ENCODE measurements around the gene KRT7.

The KRT7 gene

GRCh38 chr12:52222692-52223091 is 10.4 kb upstream of the KRT7 start:
- no peaks in the 10 kb centered on the region for H3K9me3 ChIP-seq (ENCODE audit: insufficient read depth, low read depth, low read length)
- H3K4me1 ChIP-seq (ENCODE audit: insufficient read depth, low read length, poor library complexity, severe bottlenecking), result no peaks in the 10 kb centered on the region
- H3K9ac ChIP-seq (ENCODE audit: low read depth, low read length, poor library complexity, severe bottlenecking), result no peak overlapping the region
- peaks cover 5% of the 10 kb centered on the region for H3K27me3 ChIP-seq (ENCODE audit: insufficient read depth, low read length, poor library complexity, severe bottlenecking)
- no peak overlapping the region for H3K4me2 ChIP-seq (ENCODE audit: low read depth, low read length, poor library complexity, severe bottlenecking)
- no peaks in the 10 kb centered on the region for H3K9me2 ChIP-seq (replicated peaks; ENCODE audit: low read depth, low read length)
- H3K36me3 ChIP-seq (ENCODE audit: insufficient read depth, low read length), result no peaks in the 10 kb centered on the region
- H4K20me1 ChIP-seq (ENCODE audit: insufficient read depth, low read length, poor library complexity, severe bottlenecking), result no peaks in the 10 kb centered on the region
- no peaks in the 10 kb centered on the region for H3F3A ChIP-seq (ENCODE audit: low read depth)
- H3K4me3 ChIP-seq (ENCODE audit: low read length, poor library complexity, severe bottlenecking), result no peak overlapping the region
- TF ChIP-seq, protein P1, sequence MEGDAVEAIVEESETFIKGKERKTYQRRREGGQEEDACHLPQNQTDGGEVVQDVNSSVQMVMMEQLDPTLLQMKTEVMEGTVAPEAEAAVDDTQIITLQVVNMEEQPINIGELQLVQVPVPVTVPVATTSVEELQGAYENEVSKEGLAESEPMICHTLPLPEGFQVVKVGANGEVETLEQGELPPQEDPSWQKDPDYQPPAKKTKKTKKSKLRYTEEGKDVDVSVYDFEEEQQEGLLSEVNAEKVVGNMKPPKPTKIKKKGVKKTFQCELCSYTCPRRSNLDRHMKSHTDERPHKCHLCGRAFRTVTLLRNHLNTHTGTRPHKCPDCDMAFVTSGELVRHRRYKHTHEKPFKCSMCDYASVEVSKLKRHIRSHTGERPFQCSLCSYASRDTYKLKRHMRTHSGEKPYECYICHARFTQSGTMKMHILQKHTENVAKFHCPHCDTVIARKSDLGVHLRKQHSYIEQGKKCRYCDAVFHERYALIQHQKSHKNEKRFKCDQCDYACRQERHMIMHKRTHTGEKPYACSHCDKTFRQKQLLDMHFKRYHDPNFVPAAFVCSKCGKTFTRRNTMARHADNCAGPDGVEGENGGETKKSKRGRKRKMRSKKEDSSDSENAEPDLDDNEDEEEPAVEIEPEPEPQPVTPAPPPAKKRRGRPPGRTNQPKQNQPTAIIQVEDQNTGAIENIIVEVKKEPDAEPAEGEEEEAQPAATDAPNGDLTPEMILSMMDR (conservative IDR thresholded peaks at IDR 0.05; ENCODE audit: low read length), result no peak
- no peak for TF ChIP-seq EZH2phosphoT487 (IDR thresholded peaks at IDR 0.05; ENCODE audit: borderline replicate concordance)
- H2AFZ ChIP-seq (ENCODE audit: low read length), result no peak overlapping the region
- no peaks in the 10 kb centered on the region for H3K79me2 ChIP-seq (ENCODE audit: insufficient read depth, low read length)

GRCh38 chr12:52223406-52224039 is 9.5 kb upstream of the KRT7 start:
- H2AFZ ChIP-seq (ENCODE audit: low read length), result no peak overlapping the region
- H4K20me1 ChIP-seq (ENCODE audit: insufficient read depth, low read length, poor library complexity, severe bottlenecking), result no peaks in the 10 kb centered on the region
- TF ChIP-seq, protein P1 (conservative IDR thresholded peaks at IDR 0.05; ENCODE audit: low read length), result no peak
- TF ChIP-seq EZH2phosphoT487 (IDR thresholded peaks at IDR 0.05; ENCODE audit: borderline replicate concordance), result no peak
- H3K27me3 ChIP-seq (ENCODE audit: insufficient read depth, low read length, poor library complexity, severe bottlenecking), result peaks cover 5% of the 10 kb centered on the region
- H3K4me3 ChIP-seq (ENCODE audit: low read length, poor library complexity, severe bottlenecking), result no peak overlapping the region
- H3K9me2 ChIP-seq (replicated peaks; ENCODE audit: low read depth, low read length), result no peaks in the 10 kb centered on the region
- H3K36me3 ChIP-seq (ENCODE audit: insufficient read depth, low read length), result no peaks in the 10 kb centered on the region
- no peaks in the 10 kb centered on the region for H3K79me2 ChIP-seq (ENCODE audit: insufficient read depth, low read length)
- no peaks in the 10 kb centered on the region for H3K9me3 ChIP-seq (ENCODE audit: insufficient read depth, low read depth, low read length)
- no peak overlapping the region for H3K4me2 ChIP-seq (ENCODE audit: low read depth, low read length, poor library complexity, severe bottlenecking)
- H3F3A ChIP-seq (ENCODE audit: low read depth), result no peaks in the 10 kb centered on the region
- H3K9ac ChIP-seq (ENCODE audit: low read depth, low read length, poor library complexity, severe bottlenecking), result no peak overlapping the region
- H3K4me1 ChIP-seq (ENCODE audit: insufficient read depth, low read length, poor library complexity, severe bottlenecking), result no peaks in the 10 kb centered on the region

DNA sequence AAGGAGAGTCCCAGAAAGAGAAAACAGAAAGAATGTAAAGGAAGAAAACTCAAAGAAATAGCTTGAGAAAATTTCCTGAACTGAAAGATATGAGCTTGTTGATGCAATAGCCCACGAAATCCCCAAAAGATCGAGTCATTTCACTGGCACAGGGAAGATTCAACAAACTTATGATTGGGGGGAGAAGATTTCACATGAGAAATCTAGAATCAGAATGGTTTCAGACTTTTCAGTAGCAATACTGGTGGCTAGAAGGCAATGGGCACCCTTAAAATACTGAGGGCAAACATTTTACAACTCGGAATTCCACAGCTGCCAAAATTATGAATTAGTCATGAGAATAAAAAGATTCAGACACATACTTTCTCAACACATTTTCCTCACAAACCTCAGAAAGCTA is 8.9 kb upstream of the KRT7 start:
- Histone ChIP-seq H3K9me2 (replicated peaks; ENCODE audit: low read depth, low read length) (no peaks in the 10 kb centered on the region), H3K36me3 (ENCODE audit: insufficient read depth, low read length) (no peaks in the 10 kb centered on the region), H3K4me2 (ENCODE audit: low read depth, low read length, poor library complexity, severe bottlenecking) (no peak overlapping the region), H3K27me3 (ENCODE audit: insufficient read depth, low read length, poor library complexity, severe bottlenecking) (peaks cover 5% of the 10 kb centered on the region), H3K9me3 (ENCODE audit: insufficient read depth, low read depth, low read length) (no peaks in the 10 kb centered on the region), H2AFZ (ENCODE audit: low read length) (no peak overlapping the region), H3K4me3 (ENCODE audit: low read length, poor library complexity, severe bottlenecking) (no peak overlapping the region), H3K79me2 (ENCODE audit: insufficient read depth, low read length) (no peaks in the 10 kb centered on the region), H3K9ac (ENCODE audit: low read depth, low read length, poor library complexity, severe bottlenecking) (no peak overlapping the region), H3K4me1 (ENCODE audit: insufficient read depth, low read length, poor library complexity, severe bottlenecking) (no peaks in the 10 kb centered on the region), H3F3A (ENCODE audit: low read depth) (no peaks in the 10 kb centered on the region), H4K20me1 (ENCODE audit: insufficient read depth, low read length, poor library complexity, severe bottlenecking) (no peaks in the 10 kb centered on the region)
- TF ChIP-seq, protein P1 (conservative IDR thresholded peaks at IDR 0.05; ENCODE audit: low read length), result no peak
- TF ChIP-seq EZH2phosphoT487 (IDR thresholded peaks at IDR 0.05; ENCODE audit: borderline replicate concordance), result no peak

Measured in Loucy (cell line).